ENCODE data around the gene KNL1. TPM values are rescaled to one million over a fixed set of nuclear protein-coding genes. Genes with fewer than 3 reads are reported as not detected.

Gene KNL1
- total and polyA plus RNA-seq, 2 of the 8 experiments (the other 6 are each of a cell fraction or from before 2014, with no cell fraction given) = 4.4 to 22.5 TPM

DNA sequence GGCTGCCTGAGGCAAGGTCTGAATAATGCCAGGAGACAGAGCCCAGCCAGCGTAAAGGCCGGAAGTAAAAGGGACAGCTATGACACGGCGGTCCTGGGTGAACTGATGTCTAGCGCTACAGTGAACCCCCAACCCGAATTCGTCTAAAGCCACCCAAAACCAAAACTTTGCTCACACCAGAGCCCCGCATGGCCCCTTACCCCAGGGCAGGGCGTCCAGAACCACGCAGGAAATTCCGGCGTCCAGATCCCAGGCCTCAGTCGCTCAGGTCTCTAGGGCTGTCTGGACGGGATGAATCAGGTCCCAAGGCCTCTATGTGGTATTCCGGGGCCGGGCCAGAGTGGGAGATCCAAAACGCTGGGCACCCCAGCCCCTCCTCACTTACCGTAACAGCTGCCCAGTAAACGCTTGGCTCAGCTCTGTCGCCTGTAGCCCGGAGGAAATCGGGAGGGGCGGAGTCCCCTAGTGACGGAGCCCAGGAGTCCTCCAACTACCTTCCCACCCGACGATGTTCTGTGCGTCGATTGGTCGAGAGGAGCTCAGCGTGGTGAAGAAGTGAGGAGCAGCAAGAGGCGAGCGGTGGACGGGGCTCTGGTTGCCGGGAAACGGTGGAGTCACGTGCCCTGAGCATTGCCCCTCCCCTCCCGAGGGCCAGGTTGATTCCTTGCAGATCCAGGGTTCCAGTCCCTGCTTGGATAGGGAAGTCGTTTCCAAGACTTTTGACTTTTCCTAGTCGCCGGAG lies 29.3 kb upstream of the KNL1 start, which contains the start of gene CCDC32 (continued):
- TF ChIP-seq, protein P1, sequence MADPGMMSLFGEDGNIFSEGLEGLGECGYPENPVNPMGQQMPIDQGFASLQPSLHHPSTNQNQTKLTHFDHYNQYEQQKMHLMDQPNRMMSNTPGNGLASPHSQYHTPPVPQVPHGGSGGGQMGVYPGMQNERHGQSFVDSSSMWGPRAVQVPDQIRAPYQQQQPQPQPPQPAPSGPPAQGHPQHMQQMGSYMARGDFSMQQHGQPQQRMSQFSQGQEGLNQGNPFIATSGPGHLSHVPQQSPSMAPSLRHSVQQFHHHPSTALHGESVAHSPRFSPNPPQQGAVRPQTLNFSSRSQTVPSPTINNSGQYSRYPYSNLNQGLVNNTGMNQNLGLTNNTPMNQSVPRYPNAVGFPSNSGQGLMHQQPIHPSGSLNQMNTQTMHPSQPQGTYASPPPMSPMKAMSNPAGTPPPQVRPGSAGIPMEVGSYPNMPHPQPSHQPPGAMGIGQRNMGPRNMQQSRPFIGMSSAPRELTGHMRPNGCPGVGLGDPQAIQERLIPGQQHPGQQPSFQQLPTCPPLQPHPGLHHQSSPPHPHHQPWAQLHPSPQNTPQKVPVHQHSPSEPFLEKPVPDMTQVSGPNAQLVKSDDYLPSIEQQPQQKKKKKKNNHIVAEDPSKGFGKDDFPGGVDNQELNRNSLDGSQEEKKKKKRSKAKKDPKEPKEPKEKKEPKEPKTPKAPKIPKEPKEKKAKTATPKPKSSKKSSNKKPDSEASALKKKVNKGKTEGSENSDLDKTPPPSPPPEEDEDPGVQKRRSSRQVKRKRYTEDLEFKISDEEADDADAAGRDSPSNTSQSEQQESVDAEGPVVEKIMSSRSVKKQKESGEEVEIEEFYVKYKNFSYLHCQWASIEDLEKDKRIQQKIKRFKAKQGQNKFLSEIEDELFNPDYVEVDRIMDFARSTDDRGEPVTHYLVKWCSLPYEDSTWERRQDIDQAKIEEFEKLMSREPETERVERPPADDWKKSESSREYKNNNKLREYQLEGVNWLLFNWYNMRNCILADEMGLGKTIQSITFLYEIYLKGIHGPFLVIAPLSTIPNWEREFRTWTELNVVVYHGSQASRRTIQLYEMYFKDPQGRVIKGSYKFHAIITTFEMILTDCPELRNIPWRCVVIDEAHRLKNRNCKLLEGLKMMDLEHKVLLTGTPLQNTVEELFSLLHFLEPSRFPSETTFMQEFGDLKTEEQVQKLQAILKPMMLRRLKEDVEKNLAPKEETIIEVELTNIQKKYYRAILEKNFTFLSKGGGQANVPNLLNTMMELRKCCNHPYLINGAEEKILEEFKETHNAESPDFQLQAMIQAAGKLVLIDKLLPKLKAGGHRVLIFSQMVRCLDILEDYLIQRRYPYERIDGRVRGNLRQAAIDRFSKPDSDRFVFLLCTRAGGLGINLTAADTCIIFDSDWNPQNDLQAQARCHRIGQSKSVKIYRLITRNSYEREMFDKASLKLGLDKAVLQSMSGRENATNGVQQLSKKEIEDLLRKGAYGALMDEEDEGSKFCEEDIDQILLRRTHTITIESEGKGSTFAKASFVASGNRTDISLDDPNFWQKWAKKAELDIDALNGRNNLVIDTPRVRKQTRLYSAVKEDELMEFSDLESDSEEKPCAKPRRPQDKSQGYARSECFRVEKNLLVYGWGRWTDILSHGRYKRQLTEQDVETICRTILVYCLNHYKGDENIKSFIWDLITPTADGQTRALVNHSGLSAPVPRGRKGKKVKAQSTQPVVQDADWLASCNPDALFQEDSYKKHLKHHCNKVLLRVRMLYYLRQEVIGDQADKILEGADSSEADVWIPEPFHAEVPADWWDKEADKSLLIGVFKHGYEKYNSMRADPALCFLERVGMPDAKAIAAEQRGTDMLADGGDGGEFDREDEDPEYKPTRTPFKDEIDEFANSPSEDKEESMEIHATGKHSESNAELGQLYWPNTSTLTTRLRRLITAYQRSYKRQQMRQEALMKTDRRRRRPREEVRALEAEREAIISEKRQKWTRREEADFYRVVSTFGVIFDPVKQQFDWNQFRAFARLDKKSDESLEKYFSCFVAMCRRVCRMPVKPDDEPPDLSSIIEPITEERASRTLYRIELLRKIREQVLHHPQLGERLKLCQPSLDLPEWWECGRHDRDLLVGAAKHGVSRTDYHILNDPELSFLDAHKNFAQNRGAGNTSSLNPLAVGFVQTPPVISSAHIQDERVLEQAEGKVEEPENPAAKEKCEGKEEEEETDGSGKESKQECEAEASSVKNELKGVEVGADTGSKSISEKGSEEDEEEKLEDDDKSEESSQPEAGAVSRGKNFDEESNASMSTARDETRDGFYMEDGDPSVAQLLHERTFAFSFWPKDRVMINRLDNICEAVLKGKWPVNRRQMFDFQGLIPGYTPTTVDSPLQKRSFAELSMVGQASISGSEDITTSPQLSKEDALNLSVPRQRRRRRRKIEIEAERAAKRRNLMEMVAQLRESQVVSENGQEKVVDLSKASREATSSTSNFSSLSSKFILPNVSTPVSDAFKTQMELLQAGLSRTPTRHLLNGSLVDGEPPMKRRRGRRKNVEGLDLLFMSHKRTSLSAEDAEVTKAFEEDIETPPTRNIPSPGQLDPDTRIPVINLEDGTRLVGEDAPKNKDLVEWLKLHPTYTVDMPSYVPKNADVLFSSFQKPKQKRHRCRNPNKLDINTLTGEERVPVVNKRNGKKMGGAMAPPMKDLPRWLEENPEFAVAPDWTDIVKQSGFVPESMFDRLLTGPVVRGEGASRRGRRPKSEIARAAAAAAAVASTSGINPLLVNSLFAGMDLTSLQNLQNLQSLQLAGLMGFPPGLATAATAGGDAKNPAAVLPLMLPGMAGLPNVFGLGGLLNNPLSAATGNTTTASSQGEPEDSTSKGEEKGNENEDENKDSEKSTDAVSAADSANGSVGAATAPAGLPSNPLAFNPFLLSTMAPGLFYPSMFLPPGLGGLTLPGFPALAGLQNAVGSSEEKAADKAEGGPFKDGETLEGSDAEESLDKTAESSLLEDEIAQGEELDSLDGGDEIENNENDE (IDR thresholded peaks at IDR 0.05; ENCODE audit: insufficient replicate concordance, low read length) = no peak
- TF ChIP-seq MAFK (IDR thresholded peaks at IDR 0.05; ENCODE audit: low read depth, low read length) = no peak
- no peak for TF ChIP-seq BACH1 (IDR thresholded peaks at IDR 0.05; ENCODE audit: low read length)
- no peak for TF ChIP-seq SRF (IDR thresholded peaks at IDR 0.05; ENCODE audit: low read depth, low read length)
- TF ChIP-seq ASH2L (IDR thresholded peaks at IDR 0.05; ENCODE audit: low read length) = no peak
- TF ChIP-seq KDM5A (IDR thresholded peaks at IDR 0.05; ENCODE audit: low read length) = no peak
- no peak for TF ChIP-seq CTBP2 (IDR thresholded peaks at IDR 0.05; ENCODE audit: borderline replicate concordance, insufficient read depth, insufficient read length, low read length)
- TF ChIP-seq, protein P2, sequence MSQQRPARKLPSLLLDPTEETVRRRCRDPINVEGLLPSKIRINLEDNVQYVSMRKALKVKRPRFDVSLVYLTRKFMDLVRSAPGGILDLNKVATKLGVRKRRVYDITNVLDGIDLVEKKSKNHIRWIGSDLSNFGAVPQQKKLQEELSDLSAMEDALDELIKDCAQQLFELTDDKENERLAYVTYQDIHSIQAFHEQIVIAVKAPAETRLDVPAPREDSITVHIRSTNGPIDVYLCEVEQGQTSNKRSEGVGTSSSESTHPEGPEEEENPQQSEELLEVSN (IDR thresholded peaks at IDR 0.05) = peak; percentile 92
- TF ChIP-seq BCL11A (IDR thresholded peaks at IDR 0.05; ENCODE audit: low read depth in 2 of 2, low read length in 2 of 2) = no peak
- TF ChIP-seq GABPA (IDR thresholded peaks at IDR 0.05; ENCODE audit: borderline replicate concordance, insufficient read depth, low read length) = no peak

All from H1 (cell line).